ENCODE results near the gene HMCN2.

The HMCN2 gene

DNA sequence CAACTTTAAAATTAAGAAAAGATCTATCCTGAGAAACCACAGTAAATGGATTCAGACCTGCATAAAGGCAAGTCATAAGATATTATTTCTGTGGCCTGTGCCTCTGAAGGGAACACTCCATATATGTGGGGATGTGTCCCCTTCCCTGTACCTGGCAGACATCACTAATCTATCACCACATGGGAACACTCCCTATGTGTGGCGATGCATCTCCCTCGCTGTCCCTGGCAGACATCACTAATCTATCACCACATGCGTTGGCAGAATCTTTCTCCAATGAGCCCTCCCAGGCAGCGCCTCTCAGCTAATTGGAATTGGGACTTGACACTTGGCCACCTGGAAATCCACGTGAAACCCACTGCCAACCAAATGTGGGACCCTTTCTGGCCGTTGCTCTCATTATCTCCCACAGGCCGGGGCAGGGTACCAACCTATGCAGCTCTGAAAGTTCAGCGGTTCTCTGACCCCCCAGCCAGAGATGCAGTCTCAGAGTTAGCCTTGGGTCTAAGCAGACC, 154.0 kb downstream of the HMCN2 start:
- TF ChIP-seq, protein P1, sequence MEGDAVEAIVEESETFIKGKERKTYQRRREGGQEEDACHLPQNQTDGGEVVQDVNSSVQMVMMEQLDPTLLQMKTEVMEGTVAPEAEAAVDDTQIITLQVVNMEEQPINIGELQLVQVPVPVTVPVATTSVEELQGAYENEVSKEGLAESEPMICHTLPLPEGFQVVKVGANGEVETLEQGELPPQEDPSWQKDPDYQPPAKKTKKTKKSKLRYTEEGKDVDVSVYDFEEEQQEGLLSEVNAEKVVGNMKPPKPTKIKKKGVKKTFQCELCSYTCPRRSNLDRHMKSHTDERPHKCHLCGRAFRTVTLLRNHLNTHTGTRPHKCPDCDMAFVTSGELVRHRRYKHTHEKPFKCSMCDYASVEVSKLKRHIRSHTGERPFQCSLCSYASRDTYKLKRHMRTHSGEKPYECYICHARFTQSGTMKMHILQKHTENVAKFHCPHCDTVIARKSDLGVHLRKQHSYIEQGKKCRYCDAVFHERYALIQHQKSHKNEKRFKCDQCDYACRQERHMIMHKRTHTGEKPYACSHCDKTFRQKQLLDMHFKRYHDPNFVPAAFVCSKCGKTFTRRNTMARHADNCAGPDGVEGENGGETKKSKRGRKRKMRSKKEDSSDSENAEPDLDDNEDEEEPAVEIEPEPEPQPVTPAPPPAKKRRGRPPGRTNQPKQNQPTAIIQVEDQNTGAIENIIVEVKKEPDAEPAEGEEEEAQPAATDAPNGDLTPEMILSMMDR (conservative IDR thresholded peaks at IDR 0.05; ENCODE audit: low read depth, low read length): no peak
- Histone ChIP-seq H3K36me3 (ENCODE audit: insufficient read depth) (no peaks in the 10 kb centered on the region), H4K20me1 (ENCODE audit: insufficient read depth) (no peaks in the 10 kb centered on the region), H2AFZ (ENCODE audit: low read depth) (no peak overlapping the region), H3K27me3 (ENCODE audit: insufficient read depth, low read depth) (peaks cover 86% of the 10 kb centered on the region), H3K4me1 (ENCODE audit: low read depth, poor library complexity, severe bottlenecking) (no peaks in the 10 kb centered on the region), H3K4me2 (no peak overlapping the region), H3K9ac (no peak overlapping the region), H3K79me2 (ENCODE audit: insufficient read depth, low read depth) (no peaks in the 10 kb centered on the region), H3K4me3 (IDR thresholded peaks at IDR 0.05; ENCODE audit: insufficient read depth, low read depth, low read length) (no peak overlapping the region), H3K27ac (no peak overlapping the region)

DNA sequence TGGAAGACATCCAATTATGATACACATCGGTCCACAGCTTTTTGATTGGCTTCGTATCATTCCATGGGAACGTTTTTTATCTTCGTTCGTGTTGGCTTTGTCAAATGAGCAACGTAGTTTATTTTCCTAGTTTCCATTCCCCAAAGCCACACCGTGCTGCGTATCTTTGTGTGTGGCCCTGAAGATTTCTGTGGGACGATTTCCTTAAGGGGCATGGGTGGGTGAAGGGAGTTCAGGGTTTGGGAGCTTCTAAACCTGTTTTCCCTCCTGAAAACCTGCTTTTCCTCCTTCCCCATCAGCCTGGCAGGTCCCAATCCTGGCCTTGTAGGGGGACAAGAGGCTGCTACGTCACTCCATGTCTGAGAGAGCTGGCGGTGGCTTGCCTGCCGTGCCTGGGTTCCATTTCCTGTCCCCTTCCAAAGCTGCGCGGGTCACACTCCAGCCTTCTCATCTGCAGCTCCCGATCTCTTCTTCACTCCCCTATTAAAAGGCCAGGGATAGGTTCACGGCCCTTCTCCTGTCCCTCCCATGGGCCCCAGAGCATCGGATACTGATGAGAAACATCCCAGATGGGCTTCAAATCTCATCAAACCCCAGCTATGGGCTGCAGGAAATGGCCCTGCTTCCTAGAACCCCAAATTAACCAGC, 155.7 kb downstream of the HMCN2 start:
- Histone ChIP-seq H3K36me3 (ENCODE audit: insufficient read depth) (no peaks in the 10 kb centered on the region), H2AFZ (ENCODE audit: low read depth) (no peak overlapping the region), H3K4me1 (ENCODE audit: low read depth, poor library complexity, severe bottlenecking) (no peaks in the 10 kb centered on the region), H3K27me3 (ENCODE audit: insufficient read depth, low read depth) (peaks cover 93% of the 10 kb centered on the region), H4K20me1 (ENCODE audit: insufficient read depth) (no peaks in the 10 kb centered on the region), H3K4me3 (IDR thresholded peaks at IDR 0.05; ENCODE audit: insufficient read depth, low read depth, low read length) (no peak overlapping the region), H3K79me2 (ENCODE audit: insufficient read depth, low read depth) (no peaks in the 10 kb centered on the region), H3K9ac (no peak overlapping the region), H3K4me2 (no peak overlapping the region), H3K27ac (no peak overlapping the region)
- TF ChIP-seq, protein P1 (conservative IDR thresholded peaks at IDR 0.05; ENCODE audit: low read depth, low read length): no peak

DNA sequence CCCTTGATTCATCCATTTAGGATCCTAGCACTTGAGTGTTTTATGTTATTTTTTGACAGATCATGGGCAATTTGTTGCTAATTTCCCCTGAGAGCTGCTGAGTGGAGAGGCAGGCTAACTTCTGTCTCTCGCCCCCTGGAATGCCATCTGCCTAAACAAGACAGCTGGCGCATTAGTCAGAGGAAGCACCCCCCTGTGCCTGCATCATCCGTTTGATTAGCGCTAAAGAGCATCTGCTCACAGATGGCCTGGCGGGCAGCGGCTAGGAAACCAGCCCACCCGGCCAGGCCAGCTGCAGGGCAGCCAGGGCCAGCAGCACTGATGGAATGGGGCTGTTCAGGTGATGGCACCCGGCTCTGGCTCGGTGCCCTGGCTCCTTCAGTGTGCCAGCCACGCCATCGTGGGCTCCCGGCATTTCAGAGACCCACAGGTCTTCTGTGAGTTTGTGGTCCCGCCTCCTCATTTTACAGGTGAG, 156.3 kb downstream of the HMCN2 start:
- Histone ChIP-seq H3K4me1 (ENCODE audit: low read depth, poor library complexity, severe bottlenecking) (no peaks in the 10 kb centered on the region), H3K79me2 (ENCODE audit: insufficient read depth, low read depth) (no peaks in the 10 kb centered on the region), H4K20me1 (ENCODE audit: insufficient read depth) (no peaks in the 10 kb centered on the region), H3K9ac (no peak overlapping the region), H3K27me3 (ENCODE audit: insufficient read depth, low read depth) (peaks cover 93% of the 10 kb centered on the region), H2AFZ (ENCODE audit: low read depth) (no peak overlapping the region), H3K27ac (no peak overlapping the region), H3K4me3 (IDR thresholded peaks at IDR 0.05; ENCODE audit: insufficient read depth, low read depth, low read length) (no peak overlapping the region), H3K36me3 (ENCODE audit: insufficient read depth) (no peaks in the 10 kb centered on the region), H3K4me2 (no peak overlapping the region)
- TF ChIP-seq, protein P1 (conservative IDR thresholded peaks at IDR 0.05; ENCODE audit: low read depth, low read length): no peak

DNA sequence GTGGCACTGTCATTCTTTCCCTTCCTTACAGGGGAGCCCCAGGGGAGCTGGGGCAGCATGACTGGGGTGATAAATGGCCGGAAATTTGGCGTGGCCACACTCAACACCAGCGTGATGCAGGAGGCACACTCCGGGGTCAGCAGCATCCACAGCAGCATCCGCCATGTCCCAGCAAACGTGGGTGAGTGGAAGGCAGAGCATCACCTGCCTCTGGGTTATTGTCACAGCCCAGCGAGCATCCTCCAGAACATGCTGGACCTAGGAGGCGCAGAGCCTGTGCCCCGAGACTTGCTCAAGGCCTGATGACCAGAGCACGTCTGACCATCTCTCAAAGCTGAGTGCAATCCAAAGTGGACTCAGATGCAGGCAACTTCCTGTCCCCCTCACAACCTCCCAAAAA, 157.0 kb downstream of the HMCN2 start:
- no peaks in the 10 kb centered on the region for H3K79me2 ChIP-seq (ENCODE audit: insufficient read depth, low read depth)
- TF ChIP-seq, protein P1 (conservative IDR thresholded peaks at IDR 0.05; ENCODE audit: low read depth, low read length): no peak
- no peaks in the 10 kb centered on the region for H3K36me3 ChIP-seq (ENCODE audit: insufficient read depth)
- no peak overlapping the region for H3K4me2 ChIP-seq
- no peaks in the 10 kb centered on the region for H4K20me1 ChIP-seq (ENCODE audit: insufficient read depth)
- H3K27ac ChIP-seq: no peak overlapping the region
- H2AFZ ChIP-seq (ENCODE audit: low read depth): no peak overlapping the region
- no peak overlapping the region for H3K4me3 ChIP-seq (IDR thresholded peaks at IDR 0.05; ENCODE audit: insufficient read depth, low read depth, low read length)
- H3K4me1 ChIP-seq (ENCODE audit: low read depth, poor library complexity, severe bottlenecking): no peaks in the 10 kb centered on the region
- H3K27me3 ChIP-seq (ENCODE audit: insufficient read depth, low read depth): peaks cover 93% of the 10 kb centered on the region
- H3K9ac ChIP-seq: no peak overlapping the region
